ENCODE measurements around the gene NOX1.

NOX1 gene

DNA sequence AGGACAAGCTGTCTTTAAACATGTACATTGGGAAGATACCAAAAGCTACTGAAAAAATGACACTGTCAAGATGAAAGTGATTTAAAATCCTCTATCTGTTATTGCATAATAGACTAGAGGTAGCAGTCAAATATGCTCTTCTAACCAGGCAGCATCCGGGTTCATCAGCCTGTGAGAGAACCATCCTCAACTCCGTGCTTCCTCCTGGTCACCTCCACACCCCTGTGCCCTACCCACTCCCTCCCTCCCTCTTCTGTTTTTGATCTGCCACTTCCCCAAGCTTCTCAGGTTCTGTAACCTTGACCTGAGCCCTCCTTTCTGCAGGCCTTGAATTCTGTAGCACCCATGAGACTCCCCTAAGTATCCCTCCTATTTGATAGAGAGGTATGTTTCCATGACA, 5.9 kb downstream of the NOX1 start:
- no peaks in the 10 kb centered on the region for H3K4me1 ChIP-seq (ENCODE audit: insufficient read depth, low read length)
- no peaks in the 10 kb centered on the region for H3K9me3 ChIP-seq (ENCODE audit: low read length)
- H3K36me3 ChIP-seq (ENCODE audit: insufficient read depth, low read length) = no peaks in the 10 kb centered on the region
- H3K27ac ChIP-seq (ENCODE audit: low read depth, low read length) = no peak overlapping the region
- no peak overlapping the region for H3K9ac ChIP-seq (ENCODE audit: low read length)
- no peak overlapping the region for H3K4me3 ChIP-seq (ENCODE audit: low read depth in 1 of 2, low read length in 2 of 2)
- H3K27me3 ChIP-seq (ENCODE audit: control insufficient read depth in 1 of 2, insufficient read depth in 2 of 2, low read length in 2 of 2) = no peaks in the 10 kb centered on the region

DNA sequence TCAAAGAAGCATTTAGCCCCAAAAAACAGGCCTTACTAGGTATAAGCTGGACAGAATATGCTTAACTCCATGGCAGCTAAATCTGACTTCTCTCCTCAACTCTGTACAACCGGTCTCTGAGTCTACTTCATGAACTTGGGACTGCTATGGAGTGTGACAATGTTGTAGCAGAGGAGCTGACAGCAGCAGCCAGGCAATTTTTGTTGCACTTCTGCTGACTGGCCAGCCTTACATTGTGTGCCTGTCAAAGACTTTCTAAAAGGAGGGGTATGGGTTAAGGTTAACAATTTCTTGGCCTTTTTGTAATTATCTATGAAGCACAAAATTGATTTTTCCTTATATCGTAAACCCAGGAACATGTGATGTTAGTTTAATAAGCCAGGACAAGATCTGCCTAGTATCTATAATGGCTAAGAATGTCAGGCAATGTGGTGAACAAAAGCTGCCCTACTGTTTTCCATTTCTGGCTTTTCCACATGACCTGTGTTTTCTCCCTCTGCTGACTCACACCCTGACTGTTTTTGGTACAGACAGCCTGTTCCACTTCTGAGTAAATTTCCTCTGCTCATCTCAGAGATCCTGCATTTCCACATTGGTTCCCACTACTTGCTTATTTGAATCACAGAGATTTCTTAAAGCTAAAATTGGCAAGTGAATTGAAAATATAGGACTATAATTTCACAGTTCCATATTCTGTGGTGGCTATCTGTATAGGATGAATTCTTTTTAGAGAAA, 9.3 kb downstream of the NOX1 start:
- H3K27me3 ChIP-seq (ENCODE audit: control insufficient read depth in 1 of 2, insufficient read depth in 2 of 2, low read length in 2 of 2) = no peaks in the 10 kb centered on the region
- no peak overlapping the region for H3K9ac ChIP-seq (ENCODE audit: low read length)
- no peaks in the 10 kb centered on the region for H3K36me3 ChIP-seq (ENCODE audit: insufficient read depth, low read length)
- H3K4me1 ChIP-seq (ENCODE audit: insufficient read depth, low read length) = no peaks in the 10 kb centered on the region
- H3K27ac ChIP-seq (ENCODE audit: low read depth, low read length) = peak overlapping the region; percentile 32
- H3K4me3 ChIP-seq (ENCODE audit: low read depth in 1 of 2, low read length in 2 of 2) = no peak overlapping the region
- no peaks in the 10 kb centered on the region for H3K9me3 ChIP-seq (ENCODE audit: low read length)

DNA sequence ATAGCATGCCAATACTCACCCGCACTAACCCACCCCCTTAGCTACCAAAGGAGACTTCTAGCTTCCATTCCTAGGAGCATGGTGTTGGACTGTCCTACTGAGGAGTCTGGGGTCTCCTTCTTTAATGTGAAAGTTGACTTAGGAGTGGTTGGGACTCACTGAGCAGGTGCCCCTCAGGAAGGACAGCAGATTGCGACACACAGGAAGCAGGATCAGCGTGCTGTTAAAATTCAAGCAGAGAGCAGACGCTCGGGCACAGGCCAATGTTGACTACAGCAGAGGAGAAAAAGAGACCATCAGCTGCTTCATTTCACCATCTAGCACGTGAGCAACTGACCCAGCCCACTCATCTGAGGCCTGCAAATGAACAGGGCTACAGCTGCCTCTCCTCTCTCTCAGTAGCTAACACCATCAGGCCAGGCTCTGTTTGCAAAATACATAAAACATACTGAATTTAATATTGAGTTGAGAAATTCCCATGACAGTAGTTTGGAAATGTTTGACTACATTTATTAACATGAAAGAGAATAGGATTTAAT, 10.8 kb downstream of the NOX1 start:
- Histone ChIP-seq H3K27ac (ENCODE audit: low read depth, low read length) (no peak overlapping the region), H3K4me1 (ENCODE audit: insufficient read depth, low read length) (no peaks in the 10 kb centered on the region), H3K9me3 (ENCODE audit: low read length) (no peaks in the 10 kb centered on the region), H3K4me3 (ENCODE audit: low read depth in 1 of 2, low read length in 2 of 2) (no peak overlapping the region), H3K36me3 (ENCODE audit: insufficient read depth, low read length) (no peaks in the 10 kb centered on the region), H3K9ac (ENCODE audit: low read length) (no peak overlapping the region), H3K27me3 (ENCODE audit: control insufficient read depth in 1 of 2, insufficient read depth in 2 of 2, low read length in 2 of 2) (no peaks in the 10 kb centered on the region)

DNA sequence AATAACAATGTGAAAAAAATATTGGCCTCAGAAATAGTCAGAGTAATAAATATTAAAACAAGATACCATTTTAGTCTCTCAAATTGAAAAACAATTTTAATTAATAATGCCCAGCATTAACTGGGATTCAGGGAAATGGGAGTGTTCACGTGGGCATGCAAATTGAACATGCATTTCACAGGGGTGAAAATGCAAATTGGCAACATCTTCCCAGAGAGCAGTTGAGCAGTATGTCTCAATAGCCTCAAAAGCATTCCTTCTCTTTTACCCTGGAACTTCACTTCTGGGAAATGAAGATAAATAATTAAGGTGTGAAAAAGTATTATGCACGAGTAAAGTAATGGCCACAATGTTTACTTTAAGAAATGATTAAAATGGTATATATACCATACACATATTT, 21.3 kb downstream of the NOX1 start:
- H3K4me3 ChIP-seq (ENCODE audit: low read depth in 1 of 2, low read length in 2 of 2) = no peak overlapping the region
- H3K9me3 ChIP-seq (ENCODE audit: low read length) = no peaks in the 10 kb centered on the region
- peaks cover 0 to 3% of the 10 kb centered on the region in 2 donors for H3K27me3 ChIP-seq (ENCODE audit: control insufficient read depth in 1 of 2, insufficient read depth in 2 of 2, low read length in 2 of 2)
- H3K27ac ChIP-seq (ENCODE audit: low read depth, low read length) = no peak overlapping the region
- H3K9ac ChIP-seq (ENCODE audit: low read length) = no peak overlapping the region
- H3K4me1 ChIP-seq (ENCODE audit: insufficient read depth, low read length) = no peaks in the 10 kb centered on the region
- H3K36me3 ChIP-seq (ENCODE audit: insufficient read depth, low read length) = no peaks in the 10 kb centered on the region

DNA sequence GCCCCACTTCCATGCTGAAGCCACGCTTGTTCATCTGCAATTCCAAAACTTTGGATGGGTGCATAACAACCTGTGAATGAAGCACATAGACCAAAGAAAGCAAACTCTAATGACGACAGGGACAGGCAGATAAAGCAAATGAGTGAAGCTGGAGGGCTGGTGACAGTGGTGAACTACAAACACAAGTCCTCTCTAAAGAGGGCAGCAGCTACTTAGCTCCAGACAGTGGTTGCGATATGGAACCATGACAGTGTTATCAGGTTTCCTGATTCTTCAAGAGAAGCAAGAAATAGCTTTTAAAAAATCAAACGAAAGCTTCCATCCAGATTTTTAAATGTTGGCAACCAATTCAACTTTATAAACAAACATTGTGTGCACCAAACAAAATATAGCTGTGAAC, 23.8 kb downstream of the NOX1 start:
- Histone ChIP-seq H3K9ac (ENCODE audit: low read length) (no peak overlapping the region), H3K4me3 (ENCODE audit: low read depth in 1 of 2, low read length in 2 of 2) (no peak overlapping the region), H3K9me3 (ENCODE audit: low read length) (no peaks in the 10 kb centered on the region), H3K36me3 (ENCODE audit: insufficient read depth, low read length) (no peaks in the 10 kb centered on the region), H3K4me1 (ENCODE audit: insufficient read depth, low read length) (no peaks in the 10 kb centered on the region), H3K27me3 (ENCODE audit: control insufficient read depth in 1 of 2, insufficient read depth in 2 of 2, low read length in 2 of 2) (peaks cover 0 to 3% of the 10 kb centered on the region in 2 donors), H3K27ac (ENCODE audit: low read depth, low read length) (no peak overlapping the region)

DNA sequence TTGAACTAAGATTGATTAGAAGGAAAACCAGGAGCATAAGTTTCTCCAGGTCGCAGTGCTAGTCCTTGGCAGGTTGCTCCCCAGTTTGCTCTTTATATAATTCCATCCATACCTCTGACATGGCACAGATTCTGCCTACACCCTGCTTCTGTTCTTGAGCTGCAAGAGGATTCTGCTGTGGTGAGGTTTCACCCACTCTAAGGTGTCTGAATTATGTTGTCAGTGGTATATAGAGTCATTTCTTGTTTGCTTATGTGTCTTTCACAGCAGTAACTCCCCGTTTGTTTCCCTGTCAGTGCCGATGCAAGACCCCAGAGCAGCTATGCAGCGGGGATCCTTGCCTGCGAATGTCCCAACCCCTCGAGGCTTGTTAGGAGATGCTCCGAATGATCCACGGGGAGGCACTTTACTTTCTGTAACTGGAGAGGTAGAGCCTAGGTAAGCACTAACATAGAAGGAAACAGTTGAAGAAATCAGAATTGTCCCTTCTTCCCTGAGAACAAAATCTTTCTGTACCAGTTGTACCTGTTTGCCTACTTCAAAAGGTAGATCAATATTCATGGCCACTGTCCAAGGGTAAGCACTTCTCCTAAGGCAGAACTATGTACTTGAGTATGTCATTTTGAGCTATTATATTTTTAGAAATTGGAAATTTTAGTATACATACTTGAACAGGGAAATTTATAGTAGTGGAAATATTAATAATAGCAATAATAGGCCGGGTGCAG, 42.8 kb downstream of the NOX1 start:
- no peak overlapping the region for H3K9ac ChIP-seq (ENCODE audit: low read length)
- H3K4me1 ChIP-seq (ENCODE audit: insufficient read depth, low read length) = no peaks in the 10 kb centered on the region
- H3K9me3 ChIP-seq (ENCODE audit: low read length) = no peaks in the 10 kb centered on the region
- peaks cover 7% of the 10 kb centered on the region for H3K36me3 ChIP-seq (ENCODE audit: insufficient read depth, low read length)
- H3K27ac ChIP-seq (ENCODE audit: low read depth, low read length) = no peak overlapping the region
- no peak overlapping the region for H3K4me3 ChIP-seq (ENCODE audit: low read depth in 1 of 2, low read length in 2 of 2)
- no peaks in the 10 kb centered on the region for H3K27me3 ChIP-seq (ENCODE audit: control insufficient read depth in 1 of 2, insufficient read depth in 2 of 2, low read length in 2 of 2)

DNA sequence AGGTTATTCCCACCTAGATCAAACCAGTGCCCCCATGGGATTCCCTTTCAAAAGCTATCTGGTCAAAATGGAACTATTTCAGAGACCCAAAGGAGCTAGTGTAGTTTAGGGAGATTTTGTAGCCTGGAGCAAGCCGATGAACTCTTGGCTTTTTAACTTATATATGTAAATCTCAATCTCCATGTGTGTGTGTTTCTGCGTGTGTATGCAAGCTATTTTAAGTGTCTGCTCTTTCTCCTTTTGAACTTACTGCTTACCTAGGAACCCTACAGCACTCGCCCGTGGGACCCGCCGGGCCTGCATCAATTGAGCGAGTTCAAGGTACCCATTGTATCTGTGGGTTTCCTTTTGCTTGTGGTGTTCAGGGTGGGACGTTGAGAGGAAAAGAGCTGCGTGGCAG, 43.6 kb downstream of the NOX1 start:
- H3K9ac ChIP-seq (ENCODE audit: low read length) = no peak overlapping the region
- peaks cover 7% of the 10 kb centered on the region for H3K36me3 ChIP-seq (ENCODE audit: insufficient read depth, low read length)
- H3K4me3 ChIP-seq (ENCODE audit: low read depth in 1 of 2, low read length in 2 of 2) = no peak overlapping the region
- H3K27me3 ChIP-seq (ENCODE audit: control insufficient read depth in 1 of 2, insufficient read depth in 2 of 2, low read length in 2 of 2) = no peaks in the 10 kb centered on the region
- H3K9me3 ChIP-seq (ENCODE audit: low read length) = no peaks in the 10 kb centered on the region
- H3K4me1 ChIP-seq (ENCODE audit: insufficient read depth, low read length) = no peaks in the 10 kb centered on the region
- H3K27ac ChIP-seq (ENCODE audit: low read depth, low read length) = no peak overlapping the region

DNA sequence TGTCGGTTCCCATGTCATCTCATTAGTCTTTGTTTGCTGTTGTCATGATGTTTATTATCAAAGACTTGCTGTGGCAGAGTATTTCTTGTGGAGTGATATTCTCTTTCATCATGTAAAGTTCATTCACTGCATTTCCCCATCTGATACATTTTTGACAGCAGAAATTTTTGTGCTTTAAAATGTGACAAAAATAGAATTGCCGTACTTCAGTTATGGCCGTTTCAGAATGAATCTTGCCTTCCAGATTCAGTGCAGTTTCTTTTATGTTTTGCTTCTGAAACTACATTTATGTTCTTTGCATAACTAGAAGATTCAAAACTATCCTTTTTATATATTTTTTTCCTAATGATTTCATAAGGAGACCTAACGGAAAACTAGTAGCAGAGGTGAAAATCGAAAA, 44.0 kb downstream of the NOX1 start:
- H3K36me3 ChIP-seq (ENCODE audit: insufficient read depth, low read length) = peaks cover 7% of the 10 kb centered on the region

DNA sequence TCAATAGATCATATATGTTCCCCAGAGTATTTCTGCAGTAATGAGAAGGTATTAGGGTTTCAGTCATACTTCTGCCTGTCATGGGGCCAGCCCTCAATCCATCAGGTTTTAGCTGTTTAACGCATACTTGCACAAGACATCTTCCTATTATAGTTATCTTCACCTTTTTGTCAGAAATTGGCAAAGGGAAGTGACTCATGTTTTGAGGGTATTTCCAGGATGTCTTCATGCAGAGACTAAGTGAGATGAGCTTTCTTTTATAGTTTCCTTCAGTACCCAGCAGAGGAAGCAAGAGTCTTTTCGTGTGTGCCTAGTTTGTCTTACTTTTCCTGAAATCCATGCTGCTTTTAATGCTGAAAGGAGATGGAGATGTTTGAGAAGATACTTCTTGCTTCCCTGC, 44.4 kb downstream of the NOX1 start:
- Histone ChIP-seq H3K4me1 (ENCODE audit: insufficient read depth, low read length) (no peaks in the 10 kb centered on the region), H3K36me3 (ENCODE audit: insufficient read depth, low read length) (peaks cover 7% of the 10 kb centered on the region), H3K9ac (ENCODE audit: low read length) (no peak overlapping the region), H3K4me3 (ENCODE audit: low read depth in 1 of 2, low read length in 2 of 2) (no peak overlapping the region), H3K9me3 (ENCODE audit: low read length) (no peaks in the 10 kb centered on the region), H3K27me3 (ENCODE audit: control insufficient read depth in 1 of 2, insufficient read depth in 2 of 2, low read length in 2 of 2) (no peaks in the 10 kb centered on the region), H3K27ac (ENCODE audit: low read depth, low read length) (no peak overlapping the region)

More for the DNA sequence above, 44.0 kb downstream of the NOX1 start:
- H3K9ac ChIP-seq (ENCODE audit: low read length) = no peak overlapping the region
- H3K4me1 ChIP-seq (ENCODE audit: insufficient read depth, low read length) = no peaks in the 10 kb centered on the region
- no peak overlapping the region for H3K4me3 ChIP-seq (ENCODE audit: low read depth in 1 of 2, low read length in 2 of 2)
- H3K27me3 ChIP-seq (ENCODE audit: control insufficient read depth in 1 of 2, insufficient read depth in 2 of 2, low read length in 2 of 2) = no peaks in the 10 kb centered on the region
- no peaks in the 10 kb centered on the region for H3K9me3 ChIP-seq (ENCODE audit: low read length)
- no peak overlapping the region for H3K27ac ChIP-seq (ENCODE audit: low read depth, low read length)

DNA sequence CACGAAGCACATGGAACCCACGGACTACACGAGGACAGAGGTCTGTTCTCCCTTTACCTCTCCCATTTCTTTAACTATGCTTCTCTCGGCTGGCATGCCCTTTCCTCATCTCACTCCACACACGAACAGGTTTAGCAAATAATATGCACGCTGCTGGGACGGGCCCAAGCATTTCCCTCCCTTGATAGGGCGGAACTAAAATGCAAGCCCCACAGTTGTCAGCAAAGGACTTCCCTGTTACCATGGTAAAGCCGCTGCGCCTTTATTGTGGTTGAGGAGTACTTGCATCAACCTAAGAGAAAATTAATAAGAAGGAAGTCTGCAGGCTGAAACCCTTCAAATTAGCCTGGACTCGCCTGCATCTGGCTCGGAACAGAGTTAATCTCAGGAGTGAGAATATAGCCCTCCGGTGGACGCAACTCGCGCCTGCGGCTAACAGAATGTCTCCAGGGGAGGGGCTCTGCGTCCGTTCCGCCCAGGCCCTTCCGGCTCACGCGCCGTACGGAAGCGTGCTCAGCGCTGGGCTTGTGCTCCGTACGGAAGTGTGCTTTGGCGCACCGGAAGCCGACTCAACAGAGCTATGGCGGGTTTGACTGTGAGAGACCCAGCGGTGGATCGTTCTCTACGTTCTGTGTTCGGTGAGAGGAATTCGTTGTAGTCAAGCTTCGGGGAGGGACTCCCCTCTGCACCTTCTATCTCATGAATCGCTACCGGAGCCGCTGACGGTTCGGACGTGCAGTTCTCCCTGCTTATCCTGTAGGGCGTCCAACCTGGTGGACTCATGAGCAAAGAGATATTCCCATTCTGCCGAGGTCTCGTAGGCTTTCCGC, 54.1 kb downstream of the NOX1 start, which contains the start of gene CSTF2:
Gene CSTF2, plus strand, starts transcription at position 555 of the 830 bp plus-strand sequence. Its CDS starts 26 bp downstream, at position 581.
- Histone ChIP-seq H3K4me1 (ENCODE audit: insufficient read depth, low read length) (no peaks in the 10 kb centered on the region), H3K9me3 (ENCODE audit: low read length) (no peaks in the 10 kb centered on the region), H3K9ac (ENCODE audit: low read length) (peak within 1 kb of the TSS; percentile 10), H3K27me3 (ENCODE audit: control insufficient read depth in 1 of 2, insufficient read depth in 2 of 2, low read length in 2 of 2) (no peaks in the 10 kb centered on the region), H3K27ac (ENCODE audit: low read depth, low read length) (peak within 1 kb of the TSS; percentile 64), H3K36me3 (ENCODE audit: insufficient read depth, low read length) (peaks cover 8% of the 10 kb centered on the region), H3K4me3 (ENCODE audit: low read depth in 1 of 2, low read length in 2 of 2) (peak within 1 kb of the TSS; percentile 47 to 62)

DNA sequence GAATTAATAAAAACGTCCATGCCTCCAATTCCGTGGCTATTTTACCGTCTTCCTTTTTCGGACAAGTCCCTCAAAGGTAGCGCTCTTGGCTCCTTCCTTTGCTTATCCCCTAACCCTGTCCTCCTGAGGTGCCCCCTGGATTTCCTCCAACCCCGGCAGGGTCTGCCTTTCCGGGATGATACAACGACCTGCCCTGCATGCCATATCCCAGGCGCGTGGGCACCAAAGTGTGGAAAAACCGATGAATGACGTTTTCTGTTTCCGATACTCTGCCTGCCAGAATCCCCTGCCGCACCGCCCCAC, 54.7 kb downstream of the NOX1 start:
- Histone ChIP-seq H3K9me3 (ENCODE audit: low read length) (no peaks in the 10 kb centered on the region), H3K36me3 (ENCODE audit: insufficient read depth, low read length) (peaks cover 8% of the 10 kb centered on the region), H3K9ac (ENCODE audit: low read length) (peak overlapping the region; percentile 10), H3K4me1 (ENCODE audit: insufficient read depth, low read length) (no peaks in the 10 kb centered on the region), H3K4me3 (ENCODE audit: low read depth in 1 of 2, low read length in 2 of 2) (peak overlapping the region; percentile 47 to 62), H3K27ac (ENCODE audit: low read depth, low read length) (no peak overlapping the region), H3K27me3 (ENCODE audit: control insufficient read depth in 1 of 2, insufficient read depth in 2 of 2, low read length in 2 of 2) (no peaks in the 10 kb centered on the region)
